ENCODE results near the gene GGTA1. TPM values are rescaled to one million over a fixed set of nuclear protein-coding genes. Genes with fewer than 3 reads are reported as not detected.

Gene GGTA1
- polyA plus RNA-seq, 1 experiment: not detected

- no peak for TF ChIP-seq CTCF (IDR thresholded peaks at IDR 0.05; ENCODE audit: insufficient read depth, low read depth, low read length)
- CTCF ChIA-PET: interaction anchor here (1.3 to 1.9 kb wide), 2 partner anchors 10 to 92 kb away, joined by 3 to 6 read pairs; no protein-coding TSS in a partner anchor
- POLR2A ChIA-PET: no interaction called here
Measured at GRCh38 chr9:121411993-121412392, 87.7 kb downstream of the GGTA1 start.

GRCh38 chr9:121405899-121406298, 93.7 kb downstream of the GGTA1 start:
- DNase-seq (ENCODE audit: low read depth): no peak
- peaks cover 5% of the 10 kb centered on the region for H3K27me3 ChIP-seq (ENCODE audit: control insufficient read depth, insufficient read depth, low read length)
- H3K4me3 ChIP-seq (ENCODE audit: low read depth, low read length): no peak overlapping the region
- ChIA-PET POLR2A (no interaction called here), CTCF (interaction anchor here (0.7 to 7.6 kb wide), 2 partner anchors 9 to 86 kb away, joined by 3 to 56 read pairs; no protein-coding TSS in a partner anchor)
- no peak for TF ChIP-seq CTCF (IDR thresholded peaks at IDR 0.05; ENCODE audit: insufficient read depth, low read depth, low read length)
- no peaks in the 10 kb centered on the region for H3K36me3 ChIP-seq (ENCODE audit: control insufficient read depth, insufficient read depth, low read length)

More at GRCh38 chr9:121411993-121412392, 87.7 kb downstream of the GGTA1 start:
- DNase-seq (ENCODE audit: low read depth): no peak
- Histone ChIP-seq H3K36me3 (ENCODE audit: control insufficient read depth, insufficient read depth, low read length) (no peaks in the 10 kb centered on the region), H3K4me3 (ENCODE audit: low read depth, low read length) (no peak overlapping the region), H3K27me3 (ENCODE audit: control insufficient read depth, insufficient read depth, low read length) (peaks cover 8% of the 10 kb centered on the region)

Other genes starting within 250 kb of the GGTA1 start
- gene GSN, start 231.7 kb downstream of the GGTA1 start, polyA plus RNA-seq (2011; rRNA removed): 493 and 765 TPM in 2 replicates
- 223 and 275 TPM in 2 replicates for gene STOM, start 129.6 kb downstream of the GGTA1 start, polyA plus RNA-seq (2011; rRNA removed)
- 18.1 and 38.1 TPM in 2 replicates for gene DAB2IP, start 151.8 kb upstream of the GGTA1 start, polyA plus RNA-seq (2011; rRNA removed)

Data from BJ (cell line).